ENCODE results near the gene KRT76.

KRT76 gene

GRCh38 chr12:52729147-52729546 lies 48.0 kb downstream of the KRT76 start:
- no peak for DNase-seq
- H3K27me3 Mint-ChIP-seq (ENCODE audit: low read depth, poor library complexity), result peaks cover 46% of the 10 kb centered on the region
- peaks cover 8% of the 10 kb centered on the region for H3K9me3 Mint-ChIP-seq
- H3K27ac Mint-ChIP-seq, result no peak overlapping the region
- H3K4me1 Mint-ChIP-seq, result no peaks in the 10 kb centered on the region
- H3K36me3 Mint-ChIP-seq (ENCODE audit: low read depth), result no peaks in the 10 kb centered on the region
- H3K4me3 Mint-ChIP-seq, result no peak overlapping the region
- TF ChIP-seq CTCF (IDR thresholded peaks at IDR 0.05), result no peak

DNA sequence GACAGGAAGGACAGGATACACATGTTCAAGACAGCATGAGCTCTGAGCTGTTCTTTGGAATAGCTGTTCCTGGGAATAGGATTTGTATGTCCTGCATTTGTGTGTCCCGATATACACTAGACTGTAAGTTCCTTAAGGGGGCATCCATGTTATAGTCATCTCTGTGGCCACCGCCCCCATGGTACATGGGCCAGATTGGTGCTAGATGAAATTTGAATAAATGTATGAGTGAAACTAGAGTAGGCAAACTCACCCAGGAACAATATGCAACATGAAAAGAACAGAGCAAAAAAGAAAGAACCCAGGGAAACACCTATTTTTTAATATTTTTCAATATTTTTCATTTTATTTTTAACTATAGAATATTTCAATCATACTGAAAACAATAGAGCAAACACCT lies 48.8 kb downstream of the KRT76 start:
- Mint-ChIP-seq H3K36me3 (ENCODE audit: low read depth) (no peaks in the 10 kb centered on the region), H3K4me1 (no peaks in the 10 kb centered on the region)

GRCh38 chr12:52727037-52727436 lies 50.1 kb downstream of the KRT76 start:
- Mint-ChIP-seq H3K27me3 (ENCODE audit: low read depth, poor library complexity) (peaks cover 30% of the 10 kb centered on the region), H3K4me3 (no peak overlapping the region), H3K4me1 (no peaks in the 10 kb centered on the region), H3K9me3 (peaks cover 8% of the 10 kb centered on the region), H3K36me3 (ENCODE audit: low read depth) (no peaks in the 10 kb centered on the region), H3K27ac (no peak overlapping the region)
- DNase-seq, result no peak
- TF ChIP-seq CTCF (IDR thresholded peaks at IDR 0.05), result no peak

More for the DNA sequence above, 48.8 kb downstream of the KRT76 start:
- Mint-ChIP-seq H3K27ac (no peak overlapping the region), H3K4me3 (no peak overlapping the region), H3K27me3 (ENCODE audit: low read depth, poor library complexity) (peaks cover 42% of the 10 kb centered on the region), H3K9me3 (peaks cover 8% of the 10 kb centered on the region)
- no peak for DNase-seq
- no peak for TF ChIP-seq CTCF (IDR thresholded peaks at IDR 0.05)

DNA sequence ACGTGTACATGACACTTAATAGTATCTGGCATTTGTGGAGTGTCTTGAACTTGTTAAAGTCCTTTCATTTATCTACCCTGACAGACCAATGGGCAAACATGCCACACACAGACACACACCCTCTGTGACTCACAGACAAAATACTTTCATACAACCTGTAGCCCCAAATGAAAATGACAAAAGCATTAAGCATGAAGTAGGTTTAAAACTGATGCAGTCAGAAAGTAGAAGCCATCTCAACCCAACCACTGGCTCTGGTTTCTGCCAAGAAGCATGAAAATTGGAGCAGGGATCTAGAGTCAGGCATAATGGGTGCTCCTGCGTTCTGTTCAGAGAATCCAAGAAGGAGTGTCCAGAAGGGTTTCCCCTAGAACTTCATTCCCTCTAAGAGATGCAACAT lies 50.7 kb downstream of the KRT76 start:
- peaks cover 29% of the 10 kb centered on the region for H3K27me3 Mint-ChIP-seq (ENCODE audit: low read depth, poor library complexity)
- H3K36me3 Mint-ChIP-seq (ENCODE audit: low read depth), result no peaks in the 10 kb centered on the region
- TF ChIP-seq CTCF (IDR thresholded peaks at IDR 0.05), result no peak
- H3K4me1 Mint-ChIP-seq, result no peaks in the 10 kb centered on the region
- DNase-seq, result no peak
- H3K27ac Mint-ChIP-seq, result no peak overlapping the region
- H3K4me3 Mint-ChIP-seq, result no peak overlapping the region
- H3K9me3 Mint-ChIP-seq, result peaks cover 5% of the 10 kb centered on the region

GRCh38 chr12:52724384-52724783 lies 52.8 kb downstream of the KRT76 start:
- H3K27me3 Mint-ChIP-seq (ENCODE audit: low read depth, poor library complexity), result peaks cover 13% of the 10 kb centered on the region
- no peak for TF ChIP-seq CTCF (IDR thresholded peaks at IDR 0.05)
- no peak overlapping the region for H3K4me3 Mint-ChIP-seq
- no peaks in the 10 kb centered on the region for H3K9me3 Mint-ChIP-seq
- no peak for DNase-seq
- no peaks in the 10 kb centered on the region for H3K4me1 Mint-ChIP-seq
- H3K27ac Mint-ChIP-seq, result no peak overlapping the region
- no peaks in the 10 kb centered on the region for H3K36me3 Mint-ChIP-seq (ENCODE audit: low read depth)

DNA sequence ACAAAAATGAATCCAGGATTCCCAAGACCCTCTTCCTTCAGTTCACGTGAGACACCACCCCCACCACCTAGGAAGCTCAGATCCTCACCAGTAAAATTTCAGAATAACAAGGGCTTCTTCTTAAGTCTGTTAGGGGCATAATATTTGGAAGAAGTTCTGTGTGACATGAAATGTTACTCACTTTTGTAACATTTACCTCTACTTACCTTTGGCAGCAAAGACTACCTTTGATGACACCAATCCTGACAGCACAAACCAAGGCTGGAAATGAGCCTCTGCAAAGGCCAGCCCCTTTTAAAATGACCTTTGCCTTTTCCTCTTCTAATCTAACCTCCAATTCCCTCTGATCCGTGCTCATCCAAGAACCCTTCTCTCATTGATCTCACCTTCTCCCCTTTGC lies 54.5 kb downstream of the KRT76 start:
- H3K27me3 Mint-ChIP-seq (ENCODE audit: low read depth, poor library complexity), result peaks cover 11% of the 10 kb centered on the region
- no peaks in the 10 kb centered on the region for H3K36me3 Mint-ChIP-seq (ENCODE audit: low read depth)
- no peak overlapping the region for H3K27ac Mint-ChIP-seq
- no peaks in the 10 kb centered on the region for H3K9me3 Mint-ChIP-seq
- no peak overlapping the region for H3K4me3 Mint-ChIP-seq
- no peaks in the 10 kb centered on the region for H3K4me1 Mint-ChIP-seq
- TF ChIP-seq CTCF (IDR thresholded peaks at IDR 0.05), result no peak
- DNase-seq, result no peak
